GM23248 (cell line): ENCODE measurements around the gene HSF4.

Experiments used
- EZH2 ChIP-seq: fragments of 200-600 bp; sonication (generic); IDR thresholded peaks from 2 replicates; pipeline ENCODE4 v1.6.1; 2018; ENCODE audit warnings: antibody characterized with exemption, mild to moderate bottlenecking; ENCODE audit not compliant: insufficient read depth, poor library complexity, severe bottlenecking
- EZH2phosphoT487 ChIP-seq: fragments of 200-600 bp; sonication (generic); IDR thresholded peaks from 2 replicates; pipeline ENCODE4 v1.6.1; 2018; ENCODE audit warnings: antibody characterized with exemption, moderate library complexity, mild to moderate bottlenecking, low read depth; ENCODE audit not compliant: insufficient read depth

DNA sequence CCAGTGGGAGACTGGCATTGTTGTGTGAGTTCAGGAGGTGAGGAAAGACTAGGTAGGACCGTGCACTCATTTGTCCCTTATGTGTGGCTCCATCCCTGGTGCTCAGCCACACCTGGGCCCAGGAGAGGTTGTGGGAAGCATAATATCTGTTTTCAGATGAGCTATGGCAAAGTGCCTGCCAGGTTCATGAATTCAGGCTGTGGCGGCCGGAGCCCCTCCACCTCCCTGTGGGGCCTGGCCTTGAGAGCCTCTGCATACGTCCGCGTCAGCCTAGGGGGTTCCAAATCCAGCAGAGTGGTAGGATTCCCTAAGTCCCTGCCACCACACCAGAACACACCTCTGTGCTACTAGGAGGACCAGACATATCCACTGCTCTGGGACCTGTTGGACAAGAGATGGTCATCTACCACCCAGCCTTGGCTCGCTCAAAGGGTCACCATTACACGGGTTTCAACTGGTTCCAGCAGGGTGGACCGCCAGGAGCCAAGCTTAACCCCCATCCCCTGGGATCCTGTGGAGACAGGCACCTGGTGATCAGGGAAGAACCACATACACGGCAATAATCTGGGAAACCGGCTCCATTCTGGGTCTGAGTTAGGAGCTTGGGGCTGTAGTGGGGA lies 15.8 kb upstream of the HSF4 start:
- TF ChIP-seq EZH2phosphoT487 (no peak), EZH2 (no peak)
